ENCODE results near the gene SYNPO2L.

GRCh38 chr10:73649876-73650536, 5.8 kb downstream of the SYNPO2L start:
- TF ChIP-seq CTCF (IDR thresholded peaks at IDR 0.05) (no peak), POLR2AphosphoS5 (IDR thresholded peaks at IDR 0.05) (no peak), POLR2A (IDR thresholded peaks at IDR 0.05) (no peak), EP300 (IDR thresholded peaks at IDR 0.05) (no peak)
